HCT116 (cell line): ENCODE data around the gene MCOLN1. TPM values are rescaled to one million over a fixed set of nuclear protein-coding genes. Genes with fewer than 3 reads are reported as not detected.

Experiments
- ATAC-seq: fragments of 200-7000 bp; cut with Tn5 transposase; 2 replicates; pipeline ENCODE4 v1.9.1; 2020; ENCODE audit warnings: mild to moderate bottlenecking, moderate library complexity
- BruUV-seq: library from RNA; stranded (reverse); fragments of 400-500 nt; replicated peaks from 2 replicates; lab custom pipeline; 2021; lab: Mats Ljungman, UMichigan
- CTCF ChIA-PET: fragments of 300-600 bp; sonication (Branson Sonifier 250); formaldehyde crosslinking; loops from one replicate; lab custom pipeline; 2021; ENCODE audit warnings: antibody characterized with exemption; lab: Charles Lee
- POLR2A ChIA-PET: fragments of 300-600, 350-600 bp; sonication (Branson Sonifier 250); formaldehyde crosslinking; loops from one replicate; lab custom pipeline; 2021; ENCODE audit warnings: antibody characterized with exemption; lab: Charles Lee
- RAD21 ChIA-PET, 2 experiments: fragments of 300-600 bp; sonication (Branson Sonifier 250); formaldehyde crosslinking; loops; one replicate each; lab custom pipeline; 2023; ENCODE audit warnings: low total read pairs in 2 of 2; ENCODE audit not compliant: uncharacterized antibody in 2 of 2, unreplicated experiment in 2 of 2, low non-redundant PET in 1 of 2; lab: Charles Lee
- DNase-seq: peaks from one replicate; pipeline ENCODE4 v3.0.0-alpha.2; 2010; ENCODE audit warnings: low read depth, low spot score
- H2AFZ ChIP-seq: fragments of 200-600 bp; shearing (Covaris generic), sonication (generic); 2 replicates; pipeline ENCODE4 v1.6.1; 2017; ENCODE audit warnings: low read depth, mixed run types, mixed read lengths, antibody characterized with exemption, low read length; ENCODE audit not compliant: poor library complexity, severe bottlenecking
- H3K27ac ChIP-seq: 2 replicates; pipeline ENCODE4 v1.5.1; 2012; ENCODE audit warnings: low read depth, low read length
- H3K27me3 ChIP-seq: fragments of 200-600 bp; sonication (generic); 2 replicates; pipeline ENCODE4 v1.6.1; 2016; ENCODE audit warnings: mixed run types, low read length, mixed read lengths; ENCODE audit not compliant: insufficient read depth
- H3K36me3 ChIP-seq, 2 experiments: fragments of 200-500 bp in 1 of 2; fragments of 200-600 bp in 1 of 2; sonication (Bioruptor generic) in 1 of 2; sonication (generic) in 1 of 2; 2 replicates each; pipeline versions ENCODE4 v1.5.1 to v1.6.1; 2014 to 2016; ENCODE audit warnings: low read length in 2 of 2, inconsistent platforms in 1 of 2, mixed read lengths in 1 of 2, mixed run types in 1 of 2; ENCODE audit not compliant: insufficient read depth in 2 of 2, control insufficient read depth in 1 of 2
- H3K4me1 ChIP-seq, 2 experiments: fragments of 200-600 bp in 1 of 2; sonication (generic) in 1 of 2; 2 replicates each; pipeline versions ENCODE4 v1.5.1 to v1.6.1; 2012 to 2017; ENCODE audit warnings: low read length in 2 of 2, inconsistent platforms in 1 of 2, mild to moderate bottlenecking in 1 of 2, mixed read lengths in 1 of 2, mixed run types in 1 of 2, moderate library complexity in 1 of 2; ENCODE audit not compliant: insufficient read depth in 2 of 2, control insufficient read depth in 1 of 2
- H3K4me2 ChIP-seq: fragments of 200-600 bp; sonication (generic); 2 replicates; pipeline ENCODE4 v1.6.1; 2017; ENCODE audit warnings: mixed run types, low read length, mixed read lengths
- H3K4me3 ChIP-seq, 2 experiments: fragments of 200-600 bp in 1 of 2; sonication (generic) in 1 of 2; replicated peaks in 1 of 2; 2 replicates each; pipeline ENCODE4 v1.5.1; 2011 to 2016; ENCODE audit warnings: low read length in 2 of 2, control low read depth in 1 of 2, low read depth in 1 of 2, mild to moderate bottlenecking in 1 of 2, mixed read lengths in 1 of 2, mixed run types in 1 of 2
- H3K79me2 ChIP-seq: fragments of 200-600 bp; sonication (generic); 2 replicates; pipeline ENCODE4 v1.6.1; 2017; ENCODE audit warnings: mild to moderate bottlenecking, mixed run types, low read length, moderate library complexity, mixed read lengths; ENCODE audit not compliant: insufficient read depth
- H3K9ac ChIP-seq: fragments of 200-600 bp; sonication (generic); 2 replicates; pipeline ENCODE4 v1.6.1; 2016; ENCODE audit warnings: low read length, mixed read lengths
- H3K9me2 ChIP-seq: fragments of 200-600 bp; sonication (generic), shearing (Covaris generic); 2 replicates; pipeline ENCODE4 v1.6.1; 2017; ENCODE audit warnings: mixed run types, mild to moderate bottlenecking, moderate library complexity; ENCODE audit not compliant: insufficient read depth
- H3K9me3 ChIP-seq, 2 experiments: fragments of 200-500 bp in 1 of 2; fragments of 200-600 bp in 1 of 2; sonication (Bioruptor generic) in 1 of 2; sonication (generic) in 1 of 2; 2 replicates each; pipeline ENCODE4 v1.6.1; 2014 to 2017; ENCODE audit warnings: low read length in 2 of 2, mixed read lengths in 2 of 2, inconsistent platforms in 1 of 2, low read depth in 1 of 2, mild to moderate bottlenecking in 1 of 2, mixed run types in 1 of 2, moderate library complexity in 1 of 2; ENCODE audit not compliant: control insufficient read depth in 1 of 2, insufficient read depth in 1 of 2
- H4K20me1 ChIP-seq: fragments of 200-600 bp; sonication (generic), shearing (Covaris generic); 2 replicates; pipeline ENCODE4 v1.6.1; 2017; ENCODE audit warnings: mixed run types, mild to moderate bottlenecking, moderate library complexity; ENCODE audit not compliant: insufficient read depth
- ATF3 ChIP-seq: IDR thresholded peaks from 2 replicates; pipeline ENCODE4 v1.6.1; 2012
- CTCF ChIP-seq, 3 experiments: fragments of 200-600 bp in 1 of 3; sonication (generic) in 1 of 3; IDR thresholded peaks in 2 of 3; conservative IDR thresholded peaks in 1 of 3; 2 replicates each; pipeline ENCODE4 v1.5.1; 2012 to 2017; ENCODE audit warnings: low read depth in 2 of 3, low read length in 2 of 3, antibody characterized with exemption in 1 of 3, borderline replicate concordance in 1 of 3, control low read depth in 1 of 3, mild to moderate bottlenecking in 1 of 3, mixed read lengths in 1 of 3, mixed run types in 1 of 3, moderate library complexity in 1 of 3; ENCODE audit not compliant: insufficient read depth in 1 of 3
- EZH2 ChIP-seq: fragments of 200-600 bp; sonication (generic); IDR thresholded peaks from 2 replicates; pipeline ENCODE4 v1.6.1; 2017; ENCODE audit warnings: antibody characterized with exemption, mixed run types
- FOSL1 ChIP-seq: IDR thresholded peaks from 2 replicates; pipeline ENCODE4 v1.6.1; 2012; ENCODE audit warnings: low read depth
- POLR2A ChIP-seq: IDR thresholded peaks from 2 replicates; pipeline ENCODE4 v1.7.0; 2011; ENCODE audit warnings: borderline replicate concordance; ENCODE audit not compliant: insufficient read depth, insufficient read length; ENCODE audit errors: extremely low read depth
- POLR2AphosphoS5 ChIP-seq: IDR thresholded peaks from 2 replicates; pipeline ENCODE4 v1.6.1; 2011; ENCODE audit warnings: mild to moderate bottlenecking, low read depth, low read length, moderate library complexity
- RAD21 ChIP-seq: IDR thresholded peaks from 2 replicates; pipeline ENCODE4 v1.6.1; 2012; ENCODE audit warnings: low read depth, mild to moderate bottlenecking
- SP1 ChIP-seq: IDR thresholded peaks from 2 replicates; pipeline ENCODE4 v1.6.1; 2012; ENCODE audit warnings: low read depth
- YY1 ChIP-seq: IDR thresholded peaks from 2 replicates; pipeline ENCODE4 v1.6.1; 2011; ENCODE audit warnings: low read length, low read depth, moderate library complexity, mild to moderate bottlenecking; ENCODE audit not compliant: insufficient replicate concordance; ENCODE audit errors: extremely low read depth
- ZFX ChIP-seq: fragments of 450-650 bp; IDR thresholded peaks from 2 replicates; pipeline ENCODE4 v1.6.1; 2017
- ZNF274 ChIP-seq: fragments of 200-500 bp; sonication (Bioruptor generic); IDR thresholded peaks from 2 replicates; pipeline ENCODE4 v1.6.1; 2014; ENCODE audit warnings: mild to moderate bottlenecking, low read depth, low read length, inconsistent platforms
- intact Hi-C: fragments of 100-400 bp; cut with micrococcal nuclease; formaldehyde crosslinking; loops from 2 replicates; pipeline ENCODE4 v1.10.0; 2022
- total RNA-seq: library from RNA; stranded (reverse); gene quantifications from one replicate; pipeline ENCODE4 v1.2.1, GENCODE V29; 2021; ENCODE audit not compliant: unreplicated experiment

Gene MCOLN1
- total RNA-seq, 1 experiment from 2014 or later, result 19.1 TPM

GRCh38 chr19:7488736-7489353, 33.6 kb upstream of the MCOLN1 start, which contains the start of gene PEX11G:
Gene PEX11G (minus strand): TSS chr19:7489035. CDS start chr19:7489010, 25 bp downstream.
- POLR2A ChIA-PET, result interaction anchor here (1.6 kb wide), 1 partner anchor 17 kb away, joined by 6 read pairs; no protein-coding TSS in a partner anchor
- H3K27ac ChIP-seq, result peak within 1 kb of the TSS; percentile 59
- intact Hi-C loops, result no loop called here
- H3K27me3 ChIP-seq, result no peaks in the 10 kb centered on the region
- peak within 1 kb of the TSS; percentile 70 for H3K4me2 ChIP-seq
- RAD21 ChIA-PET, result no interaction called here
- H3K9me3 ChIP-seq, result no peaks in the 10 kb centered on the region
- H3K79me2 ChIP-seq, result no peaks in the 10 kb centered on the region
- BruUV-seq, result no TSS peak
- CTCF ChIA-PET, result interaction anchor here (0.9 kb wide), 1 partner anchor 80 kb away, joined by 4 read pairs; no protein-coding TSS in a partner anchor
- no peaks in the 10 kb centered on the region for H3K9me2 ChIP-seq
- H2AFZ ChIP-seq, result peak within 1 kb of the TSS; percentile 29
- H3K9ac ChIP-seq, result peak within 1 kb of the TSS; percentile 74
- TF ChIP-seq YY1 (peak; percentile 82), ZNF274 (no peak), ATF3 (no peak), SP1 (peak; percentile 36; the same call in 1 of the 2 replicates), POLR2A (peak; percentile 80), POLR2AphosphoS5 (peak; percentile 93), ZFX (peak; percentile 75; the same call in 1 of the 2 replicates)
- H4K20me1 ChIP-seq, result no peaks in the 10 kb centered on the region
- H3K36me3 ChIP-seq, result no peaks in the 10 kb centered on the region
- peak; percentile 75 for DNase-seq
- peak; percentile 94 for ATAC-seq
- peak within 1 kb of the TSS; percentile 54 to 65 for H3K4me3 ChIP-seq
- H3K4me1 ChIP-seq, result peaks cover 13 to 32% of the 10 kb centered on the region in 2 experiments

- no peak overlapping the region for H2AFZ ChIP-seq
- intact Hi-C loops, result no loop called here
- H3K4me1 ChIP-seq, result peaks cover 13 to 30% of the 10 kb centered on the region in 2 experiments
- CTCF ChIA-PET, result no interaction called here
- POLR2A ChIA-PET, result interaction anchor here (1.6 kb wide), 1 partner anchor 16 kb away, joined by 6 read pairs; no protein-coding TSS in a partner anchor
- no peaks in the 10 kb centered on the region for H3K79me2 ChIP-seq
- H4K20me1 ChIP-seq, result no peaks in the 10 kb centered on the region
- peak overlapping the region; percentile 70 for H3K4me2 ChIP-seq
- no peaks in the 10 kb centered on the region for H3K9me2 ChIP-seq
- H3K36me3 ChIP-seq, result no peaks in the 10 kb centered on the region
- no peaks in the 10 kb centered on the region for H3K27me3 ChIP-seq
- no peak for DNase-seq
- H3K9ac ChIP-seq, result peak overlapping the region; percentile 74
- RAD21 ChIA-PET, result interaction anchor here in 1 of 2 experiments (0.5 kb wide), 1 partner anchor 86 kb away, joined by 4 read pairs; no protein-coding TSS in a partner anchor
- no peak overlapping the region for H3K4me3 ChIP-seq
- TF ChIP-seq RAD21, result no peak; the same call in 1 of the 2 replicates
- no peak for TF ChIP-seq POLR2A
- TF ChIP-seq FOSL1, result no peak
- no peak for TF ChIP-seq EZH2
- TF ChIP-seq ZFX, result no peak
- TF ChIP-seq CTCF (IDR thresholded peaks at IDR 0.05 in 2 of 3, conservative IDR thresholded peaks at IDR 0.05 in 1 of 3; ENCODE audit: borderline replicate concordance in 1 of 3, insufficient read depth in 1 of 3, low read depth in 2 of 3, low read length in 2 of 3), result no peak
- ATAC-seq, result no peak
- peak overlapping the region; percentile 59; the same call in 1 of the 2 replicates for H3K27ac ChIP-seq
- no peaks in the 10 kb centered on the region for H3K9me3 ChIP-seq
- BruUV-seq, result no TSS peak
Measured at GRCh38 chr19:7489609-7490044, 32.8 kb upstream of the MCOLN1 start.
